ENCODE measurements around the gene PTPRN2. TPM values are rescaled to one million over a fixed set of nuclear protein-coding genes. Genes with fewer than 3 reads are reported as not detected.
"Not testable (repeated sequence)": the region's sequence is repeated elsewhere in the genome, so short reads cannot be mapped to it uniquely, and the experiment has no call there.

Gene PTPRN2
- total RNA-seq, 4 donors from 2014 or later: 6.6 to 10.7 (median 8.2) TPM

DNA sequence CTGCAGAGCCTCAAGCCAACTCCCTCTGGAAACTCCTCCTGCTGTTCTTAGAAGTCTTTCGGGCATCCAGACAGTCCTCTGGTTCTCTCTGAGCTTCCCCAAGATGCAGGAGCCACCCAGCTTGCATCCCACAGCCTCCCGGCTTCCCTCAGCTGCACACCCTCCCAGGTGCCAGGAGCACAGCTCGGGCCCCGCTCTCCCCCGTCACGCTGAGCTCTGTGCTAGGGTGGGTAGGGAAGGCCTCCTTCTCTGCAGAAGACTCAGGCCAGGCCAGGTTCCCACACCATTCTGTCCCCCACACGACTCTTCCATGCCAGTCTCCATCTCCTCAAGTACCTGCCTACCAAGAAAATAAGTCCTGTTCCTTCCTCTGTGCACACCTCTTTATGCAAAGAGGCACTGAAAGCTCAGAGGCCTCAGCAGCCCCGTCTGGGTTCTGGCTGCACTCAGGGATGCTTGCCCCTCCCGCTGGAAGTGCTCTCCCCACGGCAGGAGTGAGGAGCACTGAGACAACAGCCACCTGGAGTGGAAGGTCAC, 537.1 kb downstream of the PTPRN2 start:
- no peaks in the 10 kb centered on the region for H3K4me1 ChIP-seq
- 60 to 80% methylated on average over 10 of the region's 10 CpGs for WGBS, 2 donors
- H3K4me3 ChIP-seq: no peak overlapping the region
- no peak overlapping the region for H3K27ac ChIP-seq
- H3K36me3 ChIP-seq: no peaks in the 10 kb centered on the region
- TF ChIP-seq, protein P1, sequence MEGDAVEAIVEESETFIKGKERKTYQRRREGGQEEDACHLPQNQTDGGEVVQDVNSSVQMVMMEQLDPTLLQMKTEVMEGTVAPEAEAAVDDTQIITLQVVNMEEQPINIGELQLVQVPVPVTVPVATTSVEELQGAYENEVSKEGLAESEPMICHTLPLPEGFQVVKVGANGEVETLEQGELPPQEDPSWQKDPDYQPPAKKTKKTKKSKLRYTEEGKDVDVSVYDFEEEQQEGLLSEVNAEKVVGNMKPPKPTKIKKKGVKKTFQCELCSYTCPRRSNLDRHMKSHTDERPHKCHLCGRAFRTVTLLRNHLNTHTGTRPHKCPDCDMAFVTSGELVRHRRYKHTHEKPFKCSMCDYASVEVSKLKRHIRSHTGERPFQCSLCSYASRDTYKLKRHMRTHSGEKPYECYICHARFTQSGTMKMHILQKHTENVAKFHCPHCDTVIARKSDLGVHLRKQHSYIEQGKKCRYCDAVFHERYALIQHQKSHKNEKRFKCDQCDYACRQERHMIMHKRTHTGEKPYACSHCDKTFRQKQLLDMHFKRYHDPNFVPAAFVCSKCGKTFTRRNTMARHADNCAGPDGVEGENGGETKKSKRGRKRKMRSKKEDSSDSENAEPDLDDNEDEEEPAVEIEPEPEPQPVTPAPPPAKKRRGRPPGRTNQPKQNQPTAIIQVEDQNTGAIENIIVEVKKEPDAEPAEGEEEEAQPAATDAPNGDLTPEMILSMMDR (IDR thresholded peaks at IDR 0.05): no peak
- TF ChIP-seq EP300 (IDR thresholded peaks at IDR 0.05) (no peak), POLR2A (IDR thresholded peaks at IDR 0.05) (no peak)
- peaks cover 0 to 4% (median 0%) of the 10 kb centered on the region in 4 donors for H3K9me3 ChIP-seq
- no peaks in the 10 kb centered on the region for H3K27me3 ChIP-seq
- DNase-seq (ENCODE audit: low spot score in 2 of 2): no peak

GRCh38 chr7:158049271-158049670, 538.4 kb downstream of the PTPRN2 start:
- WGBS, 2 donors: 91 to 95% methylated on average over 8 of the region's 8 CpGs
- TF ChIP-seq POLR2A (IDR thresholded peaks at IDR 0.05): no peak
- no peak for TF ChIP-seq EP300 (IDR thresholded peaks at IDR 0.05)
- Histone ChIP-seq H3K27me3 (no peaks in the 10 kb centered on the region), H3K9me3 (peaks cover 0 to 2% (median 0%) of the 10 kb centered on the region in 4 donors), H3K4me1 (no peaks in the 10 kb centered on the region), H3K4me3 (no peak overlapping the region), H3K36me3 (no peaks in the 10 kb centered on the region), H3K27ac (no peak overlapping the region)
- no peak for DNase-seq (ENCODE audit: low spot score in 2 of 2)

DNA sequence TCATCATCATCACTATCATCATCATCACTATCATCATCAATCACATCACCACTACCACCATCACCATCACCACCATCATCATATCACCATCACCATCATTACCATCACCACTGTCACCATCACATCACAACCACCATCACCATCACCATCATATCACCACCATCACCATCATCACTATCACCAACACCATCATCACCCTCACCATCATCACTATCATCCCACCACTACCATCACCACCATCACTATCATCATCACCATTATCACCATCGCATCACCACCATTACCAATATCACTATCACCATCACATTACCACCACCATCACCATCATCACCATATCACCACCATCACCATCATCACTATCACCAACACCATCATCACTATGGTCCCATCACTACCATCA, 539.1 kb downstream of the PTPRN2 start:
- TF ChIP-seq, protein P1 (IDR thresholded peaks at IDR 0.05): no peak
- TF ChIP-seq EP300 (IDR thresholded peaks at IDR 0.05): no peak
- TF ChIP-seq POLR2A (IDR thresholded peaks at IDR 0.05): no peak
- Histone ChIP-seq H3K27me3 (no peaks in the 10 kb centered on the region), H3K27ac (no peak overlapping the region), H3K4me3 (no peak overlapping the region), H3K4me1 (no peaks in the 10 kb centered on the region), H3K9me3 (peaks cover 0 to 2% (median 0%) of the 10 kb centered on the region in 4 donors), H3K36me3 (no peaks in the 10 kb centered on the region)
- no peak for DNase-seq (ENCODE audit: low spot score in 2 of 2)
- WGBS, 2 donors: 76 to 92% methylated on average over 1 of the region's 1 CpG

- Histone ChIP-seq H3K9me3 (peaks cover 0 to 2% (median 0%) of the 10 kb centered on the region in 4 donors), H3K4me1 (no peaks in the 10 kb centered on the region), H3K27me3 (no peaks in the 10 kb centered on the region), H3K4me3 (no peak overlapping the region), H3K36me3 (no peaks in the 10 kb centered on the region), H3K27ac (no peak overlapping the region)
- WGBS, 2 donors: 84 to 85% methylated on average over 12 to 14 of the region's 14 CpGs
- TF ChIP-seq POLR2A (IDR thresholded peaks at IDR 0.05) (no peak), EP300 (IDR thresholded peaks at IDR 0.05) (no peak)
- TF ChIP-seq, protein P1 (IDR thresholded peaks at IDR 0.05): no peak
- DNase-seq (ENCODE audit: low spot score in 2 of 2): no peak
Measured at GRCh38 chr7:158047391-158048059, 540.1 kb downstream of the PTPRN2 start.

GRCh38 chr7:158046246-158046645, 541.4 kb downstream of the PTPRN2 start:
- not testable (repeated sequence) for H3K36me3 ChIP-seq; H3K27me3 ChIP-seq; H3K4me3 ChIP-seq; DNase-seq (ENCODE audit: low spot score in 2 of 2); H3K9me3 ChIP-seq; H3K27ac ChIP-seq; H3K4me1 ChIP-seq
- 82 to 90% methylated on average over 12 of the region's 12 CpGs for WGBS, 2 donors

- Histone ChIP-seq H3K27me3 (no peaks in the 10 kb centered on the region), H3K27ac (no peak overlapping the region), H3K9me3 (peaks cover 0 to 7% (median under 1%) of the 10 kb centered on the region in 4 donors), H3K36me3 (no peaks in the 10 kb centered on the region), H3K4me1 (no peaks in the 10 kb centered on the region), H3K4me3 (no peak overlapping the region)
- no peak for DNase-seq (ENCODE audit: low spot score in 2 of 2)
- TF ChIP-seq, protein P1 (IDR thresholded peaks at IDR 0.05): no peak
- no peak for TF ChIP-seq POLR2A (IDR thresholded peaks at IDR 0.05)
- TF ChIP-seq EP300 (IDR thresholded peaks at IDR 0.05): no peak
- WGBS, 2 donors: 56% methylated on average over 6 of the region's 6 CpGs
Measured at GRCh38 chr7:158044482-158044823, 543.2 kb downstream of the PTPRN2 start.
